Adrenal gland (tissue), 5 donors: Measurements from ENCODE around the gene BCAS4.
"Not testable (repeated sequence)": the region's sequence is repeated elsewhere in the genome, so short reads cannot be mapped to it uniquely, and the experiment has no call there.

Source experiments
- POLR2A ChIP-seq, 2 donors: fragments of 450-650 bp; IDR thresholded peaks; one replicate each; pipeline ENCODE4 v1.6.1; 2017; ENCODE audit warnings: antibody characterized with exemption in 2 of 2, mild to moderate bottlenecking in 2 of 2, moderate library complexity in 1 of 2
- TF ChIP-seq, protein P1 (sequence below), 6 experiments: fragments of 450-650 bp in 4 of 6; fragments of 200-600 bp in 2 of 6; sonication (generic) in 1 of 6; IDR thresholded peaks; 1 replicate in 5 of 6; 2 replicates in 1 of 6; pipeline versions ENCODE4 v1.5.1 to v1.8.0; 2016 to 2021; ENCODE audit warnings: antibody characterized with exemption in 6 of 6, mild to moderate bottlenecking in 2 of 6, moderate library complexity in 1 of 6
- donor health status: DM: no; HTN: no; CAD: no.

DNA sequence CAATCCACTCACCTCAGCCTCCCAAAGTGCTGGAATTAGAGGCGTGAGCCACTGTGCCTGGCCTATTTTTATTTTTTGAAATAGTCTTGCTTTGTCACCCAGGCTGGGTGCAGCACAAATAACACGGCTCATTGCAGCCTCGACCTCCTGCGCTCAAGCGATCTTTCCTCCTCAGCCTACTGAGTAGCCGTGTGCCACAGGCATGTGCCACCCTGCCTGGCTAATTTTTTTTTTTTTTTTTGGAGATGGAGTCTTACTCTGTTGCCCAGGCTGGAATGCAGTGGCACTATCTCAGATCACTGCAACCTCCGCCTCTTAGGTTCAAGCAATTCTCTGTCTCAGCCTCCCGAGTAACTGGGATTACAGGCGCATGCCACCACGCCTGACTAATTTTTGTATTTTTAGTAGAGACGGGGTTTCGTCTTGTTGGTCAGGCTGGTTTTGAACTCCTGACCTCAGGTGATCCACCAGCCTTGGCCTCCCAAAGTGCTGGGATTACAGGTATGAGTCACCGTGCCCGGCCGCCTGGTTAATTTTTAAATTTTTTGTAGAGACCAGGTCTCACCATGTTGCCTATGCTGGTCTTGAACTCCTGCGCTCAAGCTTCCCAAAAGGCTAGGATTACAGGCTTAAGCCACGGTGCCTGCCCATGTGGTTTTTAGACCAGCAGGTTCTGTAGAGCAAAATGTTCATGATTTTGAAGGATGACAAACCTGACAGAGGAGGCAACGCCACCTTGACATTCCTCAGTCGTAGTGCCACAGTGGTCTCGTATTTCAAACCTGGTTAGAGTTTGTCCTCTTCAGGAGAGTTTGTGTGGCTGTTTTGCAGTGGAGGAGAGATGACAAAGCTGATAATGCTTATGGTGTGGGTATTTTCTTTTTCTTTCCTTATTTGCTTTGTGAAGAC lies 31.1 kb upstream of the BCAS4 start:
- TF ChIP-seq, protein P1, sequence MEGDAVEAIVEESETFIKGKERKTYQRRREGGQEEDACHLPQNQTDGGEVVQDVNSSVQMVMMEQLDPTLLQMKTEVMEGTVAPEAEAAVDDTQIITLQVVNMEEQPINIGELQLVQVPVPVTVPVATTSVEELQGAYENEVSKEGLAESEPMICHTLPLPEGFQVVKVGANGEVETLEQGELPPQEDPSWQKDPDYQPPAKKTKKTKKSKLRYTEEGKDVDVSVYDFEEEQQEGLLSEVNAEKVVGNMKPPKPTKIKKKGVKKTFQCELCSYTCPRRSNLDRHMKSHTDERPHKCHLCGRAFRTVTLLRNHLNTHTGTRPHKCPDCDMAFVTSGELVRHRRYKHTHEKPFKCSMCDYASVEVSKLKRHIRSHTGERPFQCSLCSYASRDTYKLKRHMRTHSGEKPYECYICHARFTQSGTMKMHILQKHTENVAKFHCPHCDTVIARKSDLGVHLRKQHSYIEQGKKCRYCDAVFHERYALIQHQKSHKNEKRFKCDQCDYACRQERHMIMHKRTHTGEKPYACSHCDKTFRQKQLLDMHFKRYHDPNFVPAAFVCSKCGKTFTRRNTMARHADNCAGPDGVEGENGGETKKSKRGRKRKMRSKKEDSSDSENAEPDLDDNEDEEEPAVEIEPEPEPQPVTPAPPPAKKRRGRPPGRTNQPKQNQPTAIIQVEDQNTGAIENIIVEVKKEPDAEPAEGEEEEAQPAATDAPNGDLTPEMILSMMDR (IDR thresholded peaks at IDR 0.05) = not testable (repeated sequence)
- not testable (repeated sequence) for TF ChIP-seq POLR2A (IDR thresholded peaks at IDR 0.05)
